Skin epidermis (tissue), 12 donors: ENCODE results near the gene COPRS.
"Not testable (repeated sequence)": the region's sequence is repeated elsewhere in the genome, so short reads cannot be mapped to it uniquely, and the experiment has no call there.

Experiments used
- H3K27ac ChIP-seq, 21 experiments: fragments of 200-600 bp; sonication (generic) in 11 of 21; one replicate each; pipeline ENCODE4 v1.5.0; 2020; ENCODE audit warnings: mild to moderate bottlenecking in 3 of 21, inconsistent platforms in 2 of 21, moderate library complexity in 2 of 21
- H3K4me3 ChIP-seq, 7 experiments: fragments of 200-600 bp; sonication (generic) in 2 of 7; one replicate each; pipeline ENCODE4 v1.5.0; 2020; ENCODE audit warnings: inconsistent platforms in 2 of 7, mild to moderate bottlenecking in 2 of 7, moderate library complexity in 1 of 7

COPRS gene

GRCh38 chr17:31815212-31815730 is 43.8 kb downstream of the COPRS start:
- no peak overlapping the region for H3K4me3 ChIP-seq
- no peak overlapping the region for H3K27ac ChIP-seq

- H3K4me3 ChIP-seq = no peak overlapping the region
Measured at GRCh38 chr17:31811101-31811500, 47.9 kb downstream of the COPRS start.

DNA sequence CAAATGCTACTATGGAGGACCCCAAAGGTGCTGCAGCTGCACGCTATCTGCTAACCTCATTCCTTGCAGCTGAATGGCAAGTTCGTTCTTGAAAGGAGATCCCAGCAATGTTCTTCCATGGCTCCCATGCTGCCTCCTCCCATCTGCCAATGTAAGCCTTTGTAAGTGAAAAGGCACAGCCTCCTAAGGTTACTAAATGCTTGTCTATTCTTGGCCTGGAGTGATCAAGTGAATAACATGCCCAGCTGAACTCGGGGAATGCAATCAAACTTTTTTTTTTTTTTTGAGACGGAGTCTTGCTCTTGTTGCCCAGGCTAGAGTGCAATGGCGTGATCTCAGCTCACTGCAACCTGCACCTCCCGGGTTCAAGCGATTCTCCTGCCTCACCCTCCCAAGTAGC is 49.2 kb downstream of the COPRS start:
- not testable (repeated sequence) for H3K4me3 ChIP-seq, H3K27ac ChIP-seq

More at GRCh38 chr17:31811101-31811500, 47.9 kb downstream of the COPRS start:
- no peak overlapping the region for H3K27ac ChIP-seq

DNA sequence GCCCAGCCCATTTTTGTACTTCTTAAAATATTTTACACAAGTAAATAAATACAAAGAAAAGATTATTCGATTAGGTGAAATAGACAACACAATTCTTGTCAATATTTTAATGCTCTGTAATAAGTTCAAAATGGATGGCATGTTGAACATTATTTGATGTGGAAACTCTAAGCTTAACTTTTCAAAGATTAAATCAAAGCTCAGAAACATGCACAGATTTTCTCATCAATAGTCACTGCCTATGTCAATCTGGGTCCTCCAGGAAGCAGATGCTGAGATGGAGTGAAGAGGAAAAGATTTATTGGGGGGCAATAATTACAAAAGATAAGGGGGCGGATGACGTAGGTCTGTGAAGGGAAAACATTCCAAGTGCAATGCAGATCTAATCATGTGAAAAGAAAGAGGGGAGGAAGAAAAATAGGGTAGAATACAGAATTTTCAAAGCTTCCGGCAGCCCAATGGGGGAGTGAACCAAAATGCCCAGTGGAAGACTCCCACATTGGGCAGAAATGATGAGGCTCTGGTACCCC is 50.5 kb downstream of the COPRS start:
- H3K27ac ChIP-seq = no peak overlapping the region

GRCh38 chr17:31807846-31808245 is 51.2 kb downstream of the COPRS start:
- no peak overlapping the region for H3K4me3 ChIP-seq
- no peak overlapping the region for H3K27ac ChIP-seq

More for the DNA sequence above, 50.5 kb downstream of the COPRS start:
- H3K4me3 ChIP-seq = no peak overlapping the region

GRCh38 chr17:31806921-31807320 is 52.1 kb downstream of the COPRS start:
- no peak overlapping the region for H3K4me3 ChIP-seq
- no peak overlapping the region for H3K27ac ChIP-seq

DNA sequence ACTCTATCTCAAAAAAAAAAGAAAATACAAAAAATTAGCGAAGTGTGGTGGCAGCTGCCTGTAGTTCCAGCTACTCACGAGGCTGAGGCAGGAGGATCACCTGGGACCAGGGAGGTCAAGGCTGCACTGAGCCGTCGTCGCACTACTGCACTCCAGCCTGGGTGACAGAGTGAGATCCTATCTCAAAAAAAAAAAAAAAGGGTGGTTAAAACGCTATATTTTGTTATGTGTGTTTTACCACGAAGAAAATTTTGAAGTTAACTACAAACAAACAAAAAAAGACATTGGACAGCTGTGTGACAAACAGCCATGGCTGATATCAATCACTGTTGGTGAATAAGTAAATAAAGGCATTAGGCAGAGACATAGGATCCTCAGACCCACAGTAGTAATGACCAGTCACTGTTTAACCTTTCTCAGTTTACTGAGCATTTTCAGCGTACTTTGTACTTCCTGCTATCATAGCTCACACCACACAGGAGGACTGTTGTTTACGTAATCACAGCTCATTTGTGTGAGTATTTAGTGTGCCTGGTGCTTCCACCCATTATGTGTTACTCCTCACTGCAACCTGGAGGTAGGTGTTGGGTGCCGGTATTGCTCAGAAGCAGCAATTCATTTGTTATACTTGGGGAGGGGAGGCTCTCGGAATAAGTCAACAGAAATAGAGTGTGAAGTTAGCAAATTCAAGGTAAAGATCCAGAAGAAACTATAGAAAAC is 55.4 kb downstream of the COPRS start:
- no peak overlapping the region for H3K4me3 ChIP-seq
- H3K27ac ChIP-seq = peak overlapping the region in 4 of 21 experiments; percentile 26 to 46 (median 43)

GRCh38 chr17:31802502-31802901 is 56.5 kb downstream of the COPRS start:
- no peak overlapping the region for H3K4me3 ChIP-seq
- H3K27ac ChIP-seq = no peak overlapping the region
